GM20000 (cell line): ENCODE measurements around the gene NELFB.

Experiments
- DNase-seq: peaks from one replicate; pipeline ENCODE4 v3.0.0; 2012; ENCODE audit warnings: low spot score
- TF ChIP-seq, protein P1 (sequence below): IDR thresholded peaks from 2 replicates; pipeline ENCODE4 v1.5.1; 2012; ENCODE audit warnings: mild to moderate bottlenecking, control low read depth; ENCODE audit errors: extremely low read depth, missing control alignments

Gene NELFB

GRCh38 chr9:137221095-137221505 is 34.0 kb upstream of the NELFB start:
- DNase-seq, result no peak
- TF ChIP-seq, protein P1, sequence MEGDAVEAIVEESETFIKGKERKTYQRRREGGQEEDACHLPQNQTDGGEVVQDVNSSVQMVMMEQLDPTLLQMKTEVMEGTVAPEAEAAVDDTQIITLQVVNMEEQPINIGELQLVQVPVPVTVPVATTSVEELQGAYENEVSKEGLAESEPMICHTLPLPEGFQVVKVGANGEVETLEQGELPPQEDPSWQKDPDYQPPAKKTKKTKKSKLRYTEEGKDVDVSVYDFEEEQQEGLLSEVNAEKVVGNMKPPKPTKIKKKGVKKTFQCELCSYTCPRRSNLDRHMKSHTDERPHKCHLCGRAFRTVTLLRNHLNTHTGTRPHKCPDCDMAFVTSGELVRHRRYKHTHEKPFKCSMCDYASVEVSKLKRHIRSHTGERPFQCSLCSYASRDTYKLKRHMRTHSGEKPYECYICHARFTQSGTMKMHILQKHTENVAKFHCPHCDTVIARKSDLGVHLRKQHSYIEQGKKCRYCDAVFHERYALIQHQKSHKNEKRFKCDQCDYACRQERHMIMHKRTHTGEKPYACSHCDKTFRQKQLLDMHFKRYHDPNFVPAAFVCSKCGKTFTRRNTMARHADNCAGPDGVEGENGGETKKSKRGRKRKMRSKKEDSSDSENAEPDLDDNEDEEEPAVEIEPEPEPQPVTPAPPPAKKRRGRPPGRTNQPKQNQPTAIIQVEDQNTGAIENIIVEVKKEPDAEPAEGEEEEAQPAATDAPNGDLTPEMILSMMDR, result no peak

DNA sequence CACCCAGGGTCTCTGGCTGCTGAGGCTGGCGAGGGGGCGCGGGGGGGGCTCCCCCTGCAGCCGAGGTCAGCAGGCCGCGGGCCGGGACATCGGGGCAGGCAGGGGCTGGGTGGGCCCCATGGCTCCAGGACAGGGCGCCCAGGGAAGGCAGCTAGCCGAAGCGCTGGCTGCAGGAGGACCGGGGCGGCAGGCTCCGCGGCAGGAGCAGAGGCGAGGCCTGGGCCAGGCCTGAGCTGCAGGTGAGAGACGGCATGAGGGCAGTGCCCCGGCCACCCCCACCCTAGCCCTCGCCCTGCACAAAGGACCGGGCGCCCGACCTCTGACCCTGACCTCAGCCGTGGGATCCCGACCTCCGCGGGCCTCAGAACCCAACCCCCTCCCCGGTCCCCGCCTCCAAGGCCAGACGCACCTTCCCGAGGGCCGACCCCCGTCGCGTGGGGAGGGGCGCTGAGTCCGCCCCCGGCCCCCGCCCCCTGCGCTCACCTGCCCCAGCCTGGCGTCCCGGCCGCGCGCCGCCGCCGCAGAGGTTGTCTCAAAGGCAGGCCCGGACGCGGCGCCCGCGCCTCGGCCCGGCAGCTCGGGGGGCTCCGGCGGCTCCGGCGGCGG is 33.5 kb upstream of the NELFB start:
- DNase-seq, result peak; percentile 58
- TF ChIP-seq, protein P1, result no peak

GRCh38 chr9:137222190-137223077 is 32.7 kb upstream of the NELFB start, which contains the start of gene RNF208:
TSS of gene RNF208 (minus strand) at chr9:137222240. CDS start at chr9:137221212, 1,028 bp downstream.
- peak; percentile 65 for DNase-seq
- TF ChIP-seq, protein P1, result no peak

DNA sequence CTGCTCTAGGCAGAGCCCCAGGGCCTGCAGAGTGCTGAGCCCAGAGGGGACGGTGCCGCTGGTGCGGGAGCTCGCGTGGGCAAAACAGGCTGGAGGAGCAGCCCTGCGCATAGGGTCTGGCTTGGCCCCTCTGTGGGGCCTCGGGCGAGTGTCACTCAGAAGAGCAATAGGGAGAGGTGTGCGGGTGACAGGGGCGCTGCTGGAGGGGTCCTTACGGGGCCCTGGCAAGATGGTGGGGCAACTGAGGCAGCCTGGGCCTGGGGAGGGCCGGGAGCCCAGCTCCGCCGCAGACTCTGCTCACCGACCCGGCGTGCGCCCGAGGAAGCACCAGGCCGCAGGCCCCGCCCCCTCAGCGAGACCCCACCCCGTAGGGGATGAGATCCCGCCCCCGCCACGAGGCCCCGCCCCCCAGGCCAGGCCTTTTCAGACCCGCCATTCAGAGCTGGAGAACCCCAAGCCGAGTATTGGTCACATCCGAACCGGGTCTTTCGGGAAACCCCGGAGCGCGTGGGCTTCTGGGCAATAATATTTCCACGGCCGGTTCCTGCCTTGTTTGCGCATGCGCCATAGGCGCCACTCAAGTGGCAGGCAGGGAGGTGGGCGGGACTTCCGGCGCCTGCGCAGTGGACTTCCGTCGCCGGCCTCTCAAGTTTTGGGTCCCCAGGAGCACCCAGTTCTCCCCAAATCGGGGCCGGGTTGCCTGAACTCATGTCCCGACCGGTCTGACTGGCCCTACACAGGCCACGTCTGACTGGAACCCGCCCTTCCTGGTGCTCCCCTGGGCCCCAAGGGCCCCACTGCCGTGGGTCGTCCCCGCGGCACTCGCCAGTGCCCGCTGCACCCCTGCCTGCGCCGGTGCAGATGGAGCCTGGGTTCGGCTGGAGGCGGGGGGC is 31.8 kb upstream of the NELFB start:
- TF ChIP-seq, protein P1, result no peak
- peak; percentile 99 for DNase-seq

DNA sequence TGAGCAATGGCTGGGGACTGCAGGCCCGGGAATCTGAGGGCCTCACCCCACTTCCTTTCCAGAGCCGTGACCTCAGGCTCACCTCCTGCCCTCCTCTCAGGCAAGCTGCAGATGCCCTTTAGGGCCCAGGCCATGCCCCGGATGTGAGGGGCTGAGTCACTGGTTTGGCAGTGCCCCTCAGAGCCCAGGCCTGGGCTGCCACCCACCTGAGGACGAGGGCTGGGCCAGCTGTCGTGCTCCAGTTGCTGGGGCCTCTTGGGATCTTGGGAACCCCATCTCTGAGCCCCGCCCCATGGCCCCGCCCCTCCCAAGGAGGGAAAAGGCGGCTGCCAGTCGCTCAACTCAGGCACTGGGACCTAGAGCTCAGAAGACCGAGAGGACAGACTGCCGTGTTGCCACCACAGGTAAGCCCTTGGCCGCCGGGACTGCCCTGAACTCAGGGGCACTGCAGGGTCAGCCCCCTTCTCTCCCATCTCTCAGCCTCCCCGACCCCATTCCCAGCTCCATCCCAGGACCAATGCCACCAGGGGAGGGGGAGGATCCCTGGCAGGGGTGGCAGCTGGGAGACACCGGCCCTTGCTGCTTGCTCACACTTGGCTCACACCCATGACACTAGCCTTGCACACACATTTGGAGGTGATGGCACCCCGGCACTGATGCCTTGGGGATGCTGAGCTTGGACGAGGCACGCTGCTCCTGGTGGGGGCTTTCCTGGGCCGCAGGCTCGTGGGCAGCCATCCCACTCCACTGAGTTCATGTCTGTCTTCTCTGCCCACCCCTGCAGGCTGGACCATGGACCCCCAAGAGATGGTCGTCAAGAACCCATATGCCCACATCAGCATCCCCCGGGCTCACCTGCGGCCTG is 30.1 kb upstream of the NELFB start, which contains the start of gene CYSRT1:
Gene CYSRT1 (plus strand): TSS at position 345 of the 865 bp plus-strand sequence. CDS start 448 bp downstream, at position 793.
- no peak for DNase-seq
- TF ChIP-seq, protein P1, result no peak

DNA sequence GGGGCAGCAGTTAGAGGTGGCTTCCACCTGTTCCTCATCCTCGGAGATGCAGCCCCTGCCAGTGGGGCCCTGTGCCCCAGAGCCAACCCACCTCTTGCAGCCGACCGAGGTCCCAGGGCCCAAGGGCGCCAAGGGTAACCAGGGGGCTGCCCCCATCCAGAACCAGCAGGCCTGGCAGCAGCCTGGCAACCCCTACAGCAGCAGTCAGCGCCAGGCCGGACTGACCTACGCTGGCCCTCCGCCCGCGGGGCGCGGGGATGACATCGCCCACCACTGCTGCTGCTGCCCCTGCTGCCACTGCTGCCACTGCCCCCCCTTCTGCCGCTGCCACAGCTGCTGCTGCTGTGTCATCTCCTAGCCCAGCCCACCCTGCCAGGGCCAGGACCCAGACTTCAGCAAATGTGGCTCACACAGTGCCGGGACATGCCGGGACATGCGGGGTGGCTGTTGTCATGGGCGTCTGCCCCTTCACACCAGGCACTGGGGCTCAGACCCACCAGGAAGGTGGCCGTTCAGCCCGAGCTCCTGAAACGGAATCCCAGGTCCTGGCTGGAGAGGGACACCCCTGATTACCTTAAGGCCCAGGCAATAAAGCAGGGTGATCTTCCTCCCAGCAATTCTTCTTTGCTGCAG is 29.3 kb upstream of the NELFB start:
- TF ChIP-seq, protein P1, result no peak
- no peak for DNase-seq
